HG02840 (cell line): ENCODE measurements around the gene SEMA3F.

Source experiments
- ATAC-seq: cut with Tn5 transposase; IDR thresholded peaks from one replicate; pipeline ENCODE4 v1.9.1; 2021; ENCODE audit warnings: mild to moderate bottlenecking, moderate library complexity, moderate number of reproducible peaks; ENCODE audit not compliant: unreplicated experiment, low FRiP score

Gene SEMA3F

GRCh38 chr3:50130436-50130835 is 24.7 kb upstream of the SEMA3F start:
- no peak for ATAC-seq

GRCh38 chr3:50132421-50133282 is 22.5 kb upstream of the SEMA3F start:
- no peak for ATAC-seq

- no peak for ATAC-seq
Measured at GRCh38 chr3:50133283-50133615, 21.9 kb upstream of the SEMA3F start.

GRCh38 chr3:50134367-50134766 is 20.8 kb upstream of the SEMA3F start:
- no peak for ATAC-seq

- ATAC-seq, result no peak
Measured at GRCh38 chr3:50135964-50136363, 19.2 kb upstream of the SEMA3F start.

- ATAC-seq, result no peak
Measured at GRCh38 chr3:50136714-50137405, 18.3 kb upstream of the SEMA3F start.

- no peak for ATAC-seq
Measured at GRCh38 chr3:50137531-50137930, 17.6 kb upstream of the SEMA3F start.

GRCh38 chr3:50138266-50139200 is 16.6 kb upstream of the SEMA3F start:
- ATAC-seq, result no peak

- no peak for ATAC-seq
Measured at GRCh38 chr3:50139308-50139707, 15.8 kb upstream of the SEMA3F start.

GRCh38 chr3:50139718-50140423 is 15.3 kb upstream of the SEMA3F start:
- ATAC-seq, result no peak

GRCh38 chr3:50140990-50141389 is 14.1 kb upstream of the SEMA3F start:
- no peak for ATAC-seq

GRCh38 chr3:50146316-50146901 is 8.7 kb upstream of the SEMA3F start:
- no peak for ATAC-seq

GRCh38 chr3:50147016-50147415 is 8.1 kb upstream of the SEMA3F start:
- ATAC-seq, result no peak

GRCh38 chr3:50147447-50147846 is 7.7 kb upstream of the SEMA3F start:
- ATAC-seq, result no peak

GRCh38 chr3:50147861-50148260 is 7.3 kb upstream of the SEMA3F start:
- no peak for ATAC-seq

- ATAC-seq, result no peak
Measured at GRCh38 chr3:50150404-50150750, 4.7 kb upstream of the SEMA3F start.

- no peak for ATAC-seq
Measured at GRCh38 chr3:50150863-50151686, 4.0 kb upstream of the SEMA3F start.

- no peak for ATAC-seq
Measured at GRCh38 chr3:50151728-50152127, 3.4 kb upstream of the SEMA3F start.

GRCh38 chr3:50153782-50154475 is 1.2 kb upstream of the SEMA3F start:
- no peak for ATAC-seq
